PFSK-1 (cell line): ENCODE results near the gene DCAF17.

Source experiments
- FOXP2 ChIP-seq: optimal IDR thresholded peaks from 2 replicates; pipeline ENCODE3; 2011; ENCODE audit warnings: borderline replicate concordance, control low read depth, inconsistent platforms; ENCODE audit not compliant: insufficient read depth; ENCODE audit errors: extremely low read length, extremely low read depth
- POLR2AphosphoS5 ChIP-seq: IDR thresholded peaks from 2 replicates; pipeline ENCODE4 v1.6.1; 2012; ENCODE audit warnings: low read depth, mild to moderate bottlenecking, control low read depth, low read length, moderate library complexity
- SIN3A ChIP-seq: IDR thresholded peaks from 2 replicates; pipeline ENCODE4 v1.6.1; 2012; ENCODE audit warnings: mild to moderate bottlenecking, low read length, moderate library complexity, borderline replicate concordance; ENCODE audit not compliant: insufficient read depth
- TAF1 ChIP-seq: IDR thresholded peaks from 2 replicates; pipeline ENCODE4 v1.6.1; 2012; ENCODE audit warnings: low read length, control low read depth, borderline replicate concordance; ENCODE audit not compliant: insufficient read depth
- TF ChIP-seq, protein P1 (sequence below), 2 experiments: IDR thresholded peaks; 2 replicates each; pipeline versions ENCODE4 v1.6.1 to v1.8.0; 2011 to 2012; ENCODE audit warnings: low read depth in 2 of 2, low read length in 2 of 2, control low read depth in 1 of 2, inconsistent platforms in 1 of 2, mild to moderate bottlenecking in 1 of 2, moderate library complexity in 1 of 2; ENCODE audit not compliant: insufficient read depth in 1 of 2

The DCAF17 gene

GRCh38 chr2:171485116-171485515 lies 51.1 kb downstream of the DCAF17 start:
- TF ChIP-seq, protein P1, sequence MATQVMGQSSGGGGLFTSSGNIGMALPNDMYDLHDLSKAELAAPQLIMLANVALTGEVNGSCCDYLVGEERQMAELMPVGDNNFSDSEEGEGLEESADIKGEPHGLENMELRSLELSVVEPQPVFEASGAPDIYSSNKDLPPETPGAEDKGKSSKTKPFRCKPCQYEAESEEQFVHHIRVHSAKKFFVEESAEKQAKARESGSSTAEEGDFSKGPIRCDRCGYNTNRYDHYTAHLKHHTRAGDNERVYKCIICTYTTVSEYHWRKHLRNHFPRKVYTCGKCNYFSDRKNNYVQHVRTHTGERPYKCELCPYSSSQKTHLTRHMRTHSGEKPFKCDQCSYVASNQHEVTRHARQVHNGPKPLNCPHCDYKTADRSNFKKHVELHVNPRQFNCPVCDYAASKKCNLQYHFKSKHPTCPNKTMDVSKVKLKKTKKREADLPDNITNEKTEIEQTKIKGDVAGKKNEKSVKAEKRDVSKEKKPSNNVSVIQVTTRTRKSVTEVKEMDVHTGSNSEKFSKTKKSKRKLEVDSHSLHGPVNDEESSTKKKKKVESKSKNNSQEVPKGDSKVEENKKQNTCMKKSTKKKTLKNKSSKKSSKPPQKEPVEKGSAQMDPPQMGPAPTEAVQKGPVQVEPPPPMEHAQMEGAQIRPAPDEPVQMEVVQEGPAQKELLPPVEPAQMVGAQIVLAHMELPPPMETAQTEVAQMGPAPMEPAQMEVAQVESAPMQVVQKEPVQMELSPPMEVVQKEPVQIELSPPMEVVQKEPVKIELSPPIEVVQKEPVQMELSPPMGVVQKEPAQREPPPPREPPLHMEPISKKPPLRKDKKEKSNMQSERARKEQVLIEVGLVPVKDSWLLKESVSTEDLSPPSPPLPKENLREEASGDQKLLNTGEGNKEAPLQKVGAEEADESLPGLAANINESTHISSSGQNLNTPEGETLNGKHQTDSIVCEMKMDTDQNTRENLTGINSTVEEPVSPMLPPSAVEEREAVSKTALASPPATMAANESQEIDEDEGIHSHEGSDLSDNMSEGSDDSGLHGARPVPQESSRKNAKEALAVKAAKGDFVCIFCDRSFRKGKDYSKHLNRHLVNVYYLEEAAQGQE (IDR thresholded peaks at IDR 0.05; ENCODE audit: insufficient read depth in 1 of 2, low read depth in 2 of 2, low read length in 2 of 2) = no peak

DNA sequence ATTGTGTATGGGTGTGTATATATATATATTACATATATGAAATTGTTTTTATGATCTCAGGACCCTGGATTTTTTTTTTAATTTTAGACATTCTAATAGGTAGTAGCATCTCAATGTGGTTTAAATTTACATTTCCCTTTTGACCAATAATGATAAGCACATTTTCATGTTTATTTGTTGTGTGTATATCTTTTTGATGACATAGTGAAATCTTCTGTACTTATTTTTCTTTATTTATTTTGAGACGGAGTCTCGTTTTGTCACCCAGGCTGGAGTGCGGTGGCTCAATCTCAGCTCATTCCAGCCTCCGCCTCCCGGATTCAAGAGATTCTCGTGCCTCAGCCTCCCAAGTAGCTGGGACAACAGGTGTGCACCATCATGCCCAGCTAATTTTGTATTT lies 53.2 kb downstream of the DCAF17 start:
- TF ChIP-seq, protein P1 (IDR thresholded peaks at IDR 0.05; ENCODE audit: insufficient read depth in 1 of 2, low read depth in 2 of 2, low read length in 2 of 2) = no peak
- TF ChIP-seq POLR2AphosphoS5 = no peak
- no peak for TF ChIP-seq TAF1
- TF ChIP-seq SIN3A = no peak
- TF ChIP-seq FOXP2 = no peak

GRCh38 chr2:171487803-171488259 lies 53.8 kb downstream of the DCAF17 start:
- TF ChIP-seq TAF1 = no peak
- no peak for TF ChIP-seq POLR2AphosphoS5
- TF ChIP-seq SIN3A = no peak
- TF ChIP-seq FOXP2 = no peak
- TF ChIP-seq, protein P1 (IDR thresholded peaks at IDR 0.05; ENCODE audit: insufficient read depth in 1 of 2, low read depth in 2 of 2, low read length in 2 of 2) = no peak

GRCh38 chr2:171490577-171490976 lies 56.6 kb downstream of the DCAF17 start:
- no peak for TF ChIP-seq POLR2AphosphoS5
- TF ChIP-seq SIN3A = no peak
- TF ChIP-seq TAF1 = no peak
- no peak for TF ChIP-seq FOXP2
- TF ChIP-seq, protein P1 (IDR thresholded peaks at IDR 0.05; ENCODE audit: insufficient read depth in 1 of 2, low read depth in 2 of 2, low read length in 2 of 2) = no peak

DNA sequence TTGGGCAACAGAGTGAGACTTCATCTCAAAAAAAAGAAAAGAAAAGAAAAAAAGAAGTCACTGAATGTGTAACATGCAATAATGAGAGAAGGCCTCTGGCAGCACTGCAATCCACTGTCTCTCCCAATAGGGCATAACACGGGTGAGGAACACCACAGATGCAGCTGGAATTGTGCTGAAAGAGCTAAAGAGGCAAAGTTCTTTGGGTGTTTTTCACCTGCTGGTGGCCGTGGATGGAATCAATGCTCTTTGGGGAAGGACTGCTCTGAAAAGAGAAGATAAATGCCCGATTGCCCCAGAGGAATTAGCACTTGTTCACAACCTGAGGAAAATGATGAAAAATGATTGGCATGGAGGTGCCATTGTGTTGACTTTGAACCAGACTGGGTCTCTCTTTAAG lies 57.3 kb downstream of the DCAF17 start:
- no peak for TF ChIP-seq FOXP2
- TF ChIP-seq SIN3A = no peak
- no peak for TF ChIP-seq POLR2AphosphoS5
- TF ChIP-seq, protein P1 (IDR thresholded peaks at IDR 0.05; ENCODE audit: insufficient read depth in 1 of 2, low read depth in 2 of 2, low read length in 2 of 2) = no peak
- no peak for TF ChIP-seq TAF1
